Glomerular visceral epithelial cell (primary cell): ENCODE data around the gene EOLA2.
"Not testable (repeated sequence)": the region's sequence is repeated elsewhere in the genome, so short reads cannot be mapped to it uniquely, and the experiment has no call there.

Experiments used
- DNase-seq: peaks from one replicate; pipeline ENCODE4 v3.0.0-alpha.2; 2016; ENCODE audit errors: extremely low spot score

Gene EOLA2

DNA sequence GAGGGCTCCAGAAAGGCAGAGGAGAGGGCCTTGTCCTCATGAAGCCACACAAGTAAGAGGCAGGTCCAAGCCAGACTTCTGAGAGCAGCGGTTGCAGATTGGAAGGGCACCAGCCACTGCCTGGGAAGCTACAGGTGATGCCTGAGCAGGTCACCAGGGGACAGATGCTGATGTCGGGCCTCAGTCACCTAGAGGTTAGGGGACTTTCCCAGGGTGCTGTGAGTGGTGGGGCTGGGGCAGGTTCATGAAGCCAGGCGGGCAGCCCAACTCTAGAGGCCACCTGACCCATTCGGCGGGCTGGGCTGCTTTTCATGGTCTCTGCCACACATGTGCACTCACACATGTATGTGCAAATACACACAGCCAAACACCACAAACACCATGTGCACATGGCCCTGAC lies 5.3 kb downstream of the EOLA2 start:
- DNase-seq: not testable (repeated sequence)

- not testable (repeated sequence) for DNase-seq
Observed at GRCh38 chrX:149932150-149932549, 6.1 kb downstream of the EOLA2 start.

- not testable (repeated sequence) for DNase-seq
Observed at GRCh38 chrX:149931355-149931754, 6.9 kb downstream of the EOLA2 start.

GRCh38 chrX:149929400-149929799 lies 8.9 kb downstream of the EOLA2 start, which contains the start of gene HSFX4:
TSS of gene HSFX4 (plus strand) at chrX:149929573. CDS start at chrX:149929645, 72 bp downstream.
- DNase-seq: not testable (repeated sequence)

GRCh38 chrX:149928635-149929034 lies 9.7 kb downstream of the EOLA2 start:
- not testable (repeated sequence) for DNase-seq

DNA sequence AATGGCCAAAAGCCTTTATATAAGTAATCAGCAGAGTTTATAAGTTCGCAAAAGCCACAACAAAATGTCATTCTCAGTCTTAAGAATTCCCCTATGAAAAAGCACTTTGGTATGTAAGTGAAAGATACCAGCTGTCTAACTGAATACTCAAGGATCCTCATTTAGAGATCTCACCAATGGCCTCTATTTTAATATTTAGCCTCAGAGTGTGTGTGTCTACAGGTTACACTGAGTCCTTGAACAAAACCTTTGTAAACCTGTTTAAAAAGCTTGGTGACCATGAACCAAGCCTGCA lies 10.4 kb downstream of the EOLA2 start:
- DNase-seq: not testable (repeated sequence)

GRCh38 chrX:149927245-149927963 lies 10.9 kb downstream of the EOLA2 start:
- DNase-seq: not testable (repeated sequence)

GRCh38 chrX:149924434-149924833 lies 13.9 kb downstream of the EOLA2 start:
- not testable (repeated sequence) for DNase-seq

DNA sequence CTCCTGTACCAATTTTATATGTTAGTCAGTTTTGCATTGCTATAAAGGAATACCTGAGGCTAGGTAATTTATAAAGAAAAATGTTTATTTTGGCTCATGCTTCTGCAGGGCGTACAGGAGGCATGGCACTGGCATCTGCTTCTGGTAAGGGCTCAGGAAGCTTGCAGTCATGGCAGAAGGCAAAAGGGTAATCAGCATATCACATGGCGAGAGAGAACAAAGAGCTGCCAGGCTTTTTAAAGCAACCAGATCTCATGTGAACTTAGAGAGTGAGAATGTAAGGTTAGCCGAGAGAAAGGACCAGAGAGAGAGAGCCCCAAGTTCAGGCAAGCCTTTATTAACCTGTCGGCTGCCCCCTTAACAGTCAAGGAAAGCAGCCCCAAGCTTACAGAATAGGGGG lies 14.5 kb downstream of the EOLA2 start:
- DNase-seq: not testable (repeated sequence)

GRCh38 chrX:149916745-149917392 lies 21.4 kb downstream of the EOLA2 start:
- DNase-seq: no peak

DNA sequence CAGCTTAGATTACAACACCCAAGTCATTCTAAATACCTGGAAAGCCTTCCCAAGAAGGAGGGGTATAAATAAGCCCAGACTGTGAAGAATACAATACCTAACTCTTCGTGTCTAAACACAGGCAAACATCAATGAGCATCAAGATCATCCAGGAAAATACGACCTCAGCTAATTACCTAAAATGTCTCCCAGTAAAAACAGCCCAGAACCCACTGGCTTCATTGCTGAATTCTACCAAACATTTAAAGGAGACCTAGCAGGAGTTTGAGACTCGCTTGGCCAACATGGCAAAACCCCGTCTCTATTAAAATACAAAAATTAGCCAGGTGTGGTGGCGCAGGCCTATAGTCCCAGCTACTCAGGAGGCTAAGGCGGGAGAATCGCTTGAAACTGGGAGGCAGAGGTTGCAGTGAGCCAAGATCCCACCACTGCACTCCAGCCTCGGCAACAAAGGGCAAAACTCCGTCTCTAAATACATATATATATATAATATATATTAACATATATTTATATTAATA lies 28.1 kb downstream of the EOLA2 start:
- no peak for DNase-seq

GRCh38 chrX:149909324-149910177 lies 28.7 kb downstream of the EOLA2 start:
- DNase-seq: no peak

GRCh38 chrX:149908727-149909126 lies 29.6 kb downstream of the EOLA2 start:
- no peak for DNase-seq

DNA sequence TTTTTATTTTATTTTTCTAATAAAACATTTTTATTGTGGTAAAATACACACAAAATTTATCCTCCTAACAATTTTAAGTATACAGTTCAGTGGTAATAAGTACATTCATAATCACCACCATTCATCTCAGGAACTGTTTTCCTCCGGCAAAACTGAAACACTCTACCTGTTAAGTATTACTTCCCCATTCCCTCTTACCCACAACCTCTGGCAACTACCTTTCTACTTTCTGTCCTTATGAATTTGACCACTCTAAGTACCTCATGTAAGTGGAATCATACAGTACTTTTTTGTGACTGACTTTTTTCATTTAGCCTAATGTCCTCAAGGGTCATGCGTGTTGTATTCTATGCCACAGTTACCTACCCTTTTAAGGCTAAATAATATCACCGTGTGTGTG lies 30.0 kb downstream of the EOLA2 start:
- DNase-seq: no peak

DNA sequence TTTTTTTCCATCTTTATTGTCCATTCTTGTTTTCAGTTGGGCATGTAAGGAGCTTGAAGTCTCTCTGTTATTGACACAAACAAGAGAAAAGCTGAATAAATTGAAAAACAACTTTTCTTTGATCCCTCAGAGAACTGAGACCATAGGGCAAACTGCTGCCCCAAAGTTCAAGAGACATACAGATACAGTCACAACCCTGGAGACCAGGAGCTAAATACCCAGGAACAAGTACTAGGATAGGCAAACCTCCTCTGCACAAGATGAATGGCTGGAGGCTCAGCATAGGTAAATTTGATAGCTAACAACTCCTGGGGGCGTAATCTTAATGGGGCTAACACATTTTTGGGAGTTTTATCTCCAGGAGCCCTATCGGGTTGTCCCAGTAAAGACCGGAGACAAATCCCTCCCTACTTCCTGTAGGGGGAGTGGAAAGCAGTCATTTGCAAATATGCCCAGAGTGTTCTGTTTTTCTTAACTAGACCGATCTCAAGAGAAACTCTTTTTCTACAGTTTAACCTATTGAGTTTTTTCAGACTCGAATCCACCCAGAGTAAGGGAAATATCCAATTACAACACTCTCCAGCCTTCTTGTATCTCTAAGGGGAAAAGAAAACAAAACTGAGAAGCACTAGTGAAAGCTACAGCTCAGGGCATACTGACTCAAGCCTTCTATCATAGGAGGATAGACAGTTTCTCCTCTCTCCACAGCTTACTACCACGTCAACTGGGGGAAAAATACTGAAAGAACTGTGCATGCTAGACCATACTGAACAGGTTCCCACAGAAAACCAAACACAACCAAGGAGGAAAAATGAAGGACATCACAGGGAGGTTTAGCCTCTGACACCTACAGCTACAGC lies 34.2 kb downstream of the EOLA2 start:
- DNase-seq: no peak

DNA sequence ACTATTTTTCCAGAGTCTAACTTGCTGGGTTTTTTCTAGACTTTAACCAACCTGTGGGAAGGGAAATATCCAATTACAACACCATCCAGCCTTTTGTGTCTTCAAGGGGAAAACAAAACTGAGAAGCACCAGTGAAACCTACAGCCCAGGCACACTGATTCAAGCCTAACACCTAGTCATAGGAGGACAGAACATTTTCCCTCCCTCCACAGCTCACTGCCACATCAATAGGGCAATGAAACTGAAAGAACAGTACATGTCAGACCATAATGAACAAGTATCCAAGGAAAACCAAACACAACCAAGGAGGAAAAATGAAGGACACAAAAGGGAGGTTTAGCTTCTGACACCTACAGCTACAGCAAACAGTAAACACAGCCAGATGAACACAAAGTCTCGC lies 39.7 kb downstream of the EOLA2 start:
- DNase-seq: no peak

DNA sequence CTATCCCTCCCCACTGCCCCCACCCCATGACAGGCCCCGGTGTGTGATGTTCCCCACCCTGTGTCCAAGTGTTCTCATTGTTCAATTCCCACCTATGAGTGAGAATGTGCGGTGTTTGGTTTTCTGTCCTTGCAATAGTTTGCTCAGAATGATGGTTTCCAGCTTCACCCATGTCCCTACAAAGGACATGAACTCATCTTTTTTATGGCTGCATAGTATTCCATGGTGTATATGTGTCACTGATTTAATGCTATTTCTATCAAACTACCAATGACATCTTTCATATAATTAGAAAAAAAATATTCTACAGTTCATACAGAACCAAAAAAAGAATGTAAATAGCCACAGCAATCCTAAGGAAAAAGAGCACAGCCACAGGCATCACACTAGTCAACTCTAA lies 47.5 kb downstream of the EOLA2 start:
- DNase-seq: not testable (repeated sequence)
